ENCODE results near the gene STK32B.

DNA sequence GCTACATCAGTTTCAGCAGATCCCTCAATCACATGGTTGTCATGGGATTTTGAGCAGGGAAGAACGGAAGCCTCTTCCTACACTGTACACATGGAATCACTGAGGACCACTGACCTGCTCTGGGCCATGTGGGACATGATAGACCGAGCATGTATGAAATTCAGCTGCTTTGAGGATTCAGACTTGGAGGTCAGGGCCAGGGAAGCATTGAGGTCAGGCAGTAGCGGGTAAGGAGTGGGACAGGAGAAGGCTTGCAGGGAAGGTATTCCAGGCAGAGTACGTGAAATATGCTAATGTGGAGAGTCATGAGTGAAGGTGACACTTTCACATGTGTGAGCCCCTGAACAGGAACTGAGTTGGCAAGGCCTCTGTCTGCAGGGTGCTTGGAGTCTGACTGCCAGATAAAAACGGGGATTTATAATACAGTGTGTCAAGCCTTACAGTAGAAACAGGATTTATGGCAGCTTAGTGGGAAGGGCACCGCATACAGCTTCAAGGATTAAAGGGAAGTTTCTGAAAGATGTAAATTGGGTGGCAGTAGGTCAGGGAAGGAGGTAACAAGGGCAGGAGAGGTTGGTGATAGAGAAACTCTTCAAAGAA, 111.7 kb downstream of the STK32B start:
- TF ChIP-seq, protein P1, sequence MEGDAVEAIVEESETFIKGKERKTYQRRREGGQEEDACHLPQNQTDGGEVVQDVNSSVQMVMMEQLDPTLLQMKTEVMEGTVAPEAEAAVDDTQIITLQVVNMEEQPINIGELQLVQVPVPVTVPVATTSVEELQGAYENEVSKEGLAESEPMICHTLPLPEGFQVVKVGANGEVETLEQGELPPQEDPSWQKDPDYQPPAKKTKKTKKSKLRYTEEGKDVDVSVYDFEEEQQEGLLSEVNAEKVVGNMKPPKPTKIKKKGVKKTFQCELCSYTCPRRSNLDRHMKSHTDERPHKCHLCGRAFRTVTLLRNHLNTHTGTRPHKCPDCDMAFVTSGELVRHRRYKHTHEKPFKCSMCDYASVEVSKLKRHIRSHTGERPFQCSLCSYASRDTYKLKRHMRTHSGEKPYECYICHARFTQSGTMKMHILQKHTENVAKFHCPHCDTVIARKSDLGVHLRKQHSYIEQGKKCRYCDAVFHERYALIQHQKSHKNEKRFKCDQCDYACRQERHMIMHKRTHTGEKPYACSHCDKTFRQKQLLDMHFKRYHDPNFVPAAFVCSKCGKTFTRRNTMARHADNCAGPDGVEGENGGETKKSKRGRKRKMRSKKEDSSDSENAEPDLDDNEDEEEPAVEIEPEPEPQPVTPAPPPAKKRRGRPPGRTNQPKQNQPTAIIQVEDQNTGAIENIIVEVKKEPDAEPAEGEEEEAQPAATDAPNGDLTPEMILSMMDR (conservative IDR thresholded peaks at IDR 0.05; ENCODE audit: low read depth, low read length) = no peak
- no peak for TF ChIP-seq EZH2 (IDR thresholded peaks at IDR 0.05; ENCODE audit: low read length, unreplicated experiment)
- no peak for TF ChIP-seq EZH2phosphoT487 (IDR thresholded peaks at IDR 0.05; ENCODE audit: borderline replicate concordance, low read length)
